Measurements from ENCODE around the gene KRAS.
"Not testable (repeated sequence)": the region's sequence is repeated elsewhere in the genome, so short reads cannot be mapped to it uniquely, and the experiment has no call there.

Gene KRAS

DNA sequence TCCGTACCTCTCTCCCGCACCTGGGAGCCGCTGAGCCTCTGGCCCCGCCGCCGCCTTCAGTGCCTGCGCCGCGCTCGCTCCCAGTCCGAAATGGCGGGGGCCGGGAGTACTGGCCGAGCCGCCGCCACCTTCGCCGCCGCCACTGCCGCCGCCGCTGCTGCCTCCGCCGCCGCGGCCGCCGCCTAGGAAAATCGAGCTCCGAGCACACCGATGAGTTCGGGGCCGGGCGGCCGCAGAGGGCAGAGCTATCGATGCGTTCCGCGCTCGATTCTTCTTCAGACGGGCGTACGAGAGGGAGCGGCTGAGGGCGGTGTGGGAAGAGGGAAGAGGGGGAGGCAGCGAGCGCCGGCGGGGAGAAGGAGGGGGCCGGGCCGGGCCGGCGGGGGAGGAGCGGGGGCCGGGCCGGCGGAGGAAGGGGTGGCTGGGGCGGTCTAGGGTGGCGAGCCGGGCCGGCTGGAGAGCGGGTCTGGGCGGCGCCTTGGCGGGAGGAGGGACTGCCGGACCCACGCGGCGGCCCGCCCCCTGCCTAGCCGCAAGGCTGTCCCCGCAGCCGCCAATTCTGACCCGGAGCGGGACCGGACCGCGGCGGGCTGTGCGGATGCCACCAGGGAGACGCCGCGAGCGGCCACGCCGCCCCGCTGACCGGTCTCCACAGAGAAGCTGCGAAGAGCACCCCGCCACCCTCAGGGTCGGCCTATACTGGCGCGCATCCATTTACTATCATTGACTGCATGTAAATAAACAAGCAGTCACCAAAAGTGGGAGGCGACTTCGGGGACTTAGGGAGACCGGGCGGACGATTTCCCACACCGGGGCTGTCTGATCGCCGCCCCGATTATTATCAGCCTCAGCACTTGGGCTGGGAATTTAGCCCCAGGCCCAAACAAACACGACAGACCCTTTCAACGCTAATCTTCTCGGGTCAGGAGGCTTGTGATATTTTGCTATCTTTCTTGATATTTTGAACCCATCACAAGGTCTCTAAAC lies at the start of gene KRAS:
Gene KRAS, minus strand, starts transcription at position 186 of the 987 bp plus-strand sequence.
- peak within 1 kb of the TSS; percentile 68 for H3K4me3 ChIP-seq (ENCODE audit: low read depth, low read length)
- TF ChIP-seq, protein P1, sequence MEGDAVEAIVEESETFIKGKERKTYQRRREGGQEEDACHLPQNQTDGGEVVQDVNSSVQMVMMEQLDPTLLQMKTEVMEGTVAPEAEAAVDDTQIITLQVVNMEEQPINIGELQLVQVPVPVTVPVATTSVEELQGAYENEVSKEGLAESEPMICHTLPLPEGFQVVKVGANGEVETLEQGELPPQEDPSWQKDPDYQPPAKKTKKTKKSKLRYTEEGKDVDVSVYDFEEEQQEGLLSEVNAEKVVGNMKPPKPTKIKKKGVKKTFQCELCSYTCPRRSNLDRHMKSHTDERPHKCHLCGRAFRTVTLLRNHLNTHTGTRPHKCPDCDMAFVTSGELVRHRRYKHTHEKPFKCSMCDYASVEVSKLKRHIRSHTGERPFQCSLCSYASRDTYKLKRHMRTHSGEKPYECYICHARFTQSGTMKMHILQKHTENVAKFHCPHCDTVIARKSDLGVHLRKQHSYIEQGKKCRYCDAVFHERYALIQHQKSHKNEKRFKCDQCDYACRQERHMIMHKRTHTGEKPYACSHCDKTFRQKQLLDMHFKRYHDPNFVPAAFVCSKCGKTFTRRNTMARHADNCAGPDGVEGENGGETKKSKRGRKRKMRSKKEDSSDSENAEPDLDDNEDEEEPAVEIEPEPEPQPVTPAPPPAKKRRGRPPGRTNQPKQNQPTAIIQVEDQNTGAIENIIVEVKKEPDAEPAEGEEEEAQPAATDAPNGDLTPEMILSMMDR (IDR thresholded peaks at IDR 0.05; ENCODE audit: low read depth, low read length, missing control alignments) = no peak
- peak; percentile 90 for DNase-seq (ENCODE audit: low read depth)

DNA sequence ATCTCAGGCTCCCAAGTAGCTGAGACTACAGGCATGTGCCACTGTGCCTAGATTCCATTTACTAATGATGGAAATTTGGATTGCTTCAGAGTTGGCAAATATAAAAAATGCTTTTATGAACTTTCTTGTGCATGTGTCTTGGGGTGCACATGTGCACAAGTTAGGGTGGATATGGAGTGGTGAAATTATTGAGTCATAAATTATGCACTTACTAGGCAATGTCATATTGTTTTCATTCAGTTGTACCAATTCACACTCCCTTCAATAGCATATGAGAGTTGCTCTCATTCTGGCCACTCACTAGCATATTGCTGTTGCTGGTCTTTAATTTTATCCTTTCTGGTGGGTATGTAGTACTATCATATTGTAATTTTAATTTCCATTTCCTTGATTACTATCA lies 45.7 kb upstream of the KRAS start:
- TF ChIP-seq, protein P1 (IDR thresholded peaks at IDR 0.05; ENCODE audit: low read depth, low read length, missing control alignments) = no peak
- no peak for DNase-seq (ENCODE audit: low read depth)

DNA sequence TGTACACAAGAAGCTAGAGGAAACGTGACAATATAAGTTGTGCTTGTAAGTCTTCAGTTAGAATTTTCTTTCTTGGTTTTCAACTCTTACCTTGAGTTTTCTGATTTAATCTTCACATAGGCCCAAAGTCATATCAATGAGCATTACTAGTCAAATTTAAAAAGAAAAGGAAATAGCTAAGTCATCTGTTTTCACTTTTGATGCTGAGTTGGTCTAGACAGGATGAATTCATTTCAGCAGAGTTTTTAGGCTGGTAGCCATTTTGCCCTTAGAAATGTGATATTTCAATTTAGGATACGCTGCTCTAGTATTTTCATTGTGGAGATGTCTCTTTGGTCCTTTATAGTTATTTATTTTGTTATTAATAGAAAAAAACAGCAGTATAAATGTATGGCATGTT lies 44.6 kb upstream of the KRAS start:
- TF ChIP-seq, protein P1 (IDR thresholded peaks at IDR 0.05; ENCODE audit: low read depth, low read length, missing control alignments) = no peak
- DNase-seq (ENCODE audit: low read depth) = no peak
- H3K4me3 ChIP-seq (ENCODE audit: low read depth, low read length) = no peak overlapping the region

More for the DNA sequence above, 45.7 kb upstream of the KRAS start:
- no peak overlapping the region for H3K4me3 ChIP-seq (ENCODE audit: low read depth, low read length)

DNA sequence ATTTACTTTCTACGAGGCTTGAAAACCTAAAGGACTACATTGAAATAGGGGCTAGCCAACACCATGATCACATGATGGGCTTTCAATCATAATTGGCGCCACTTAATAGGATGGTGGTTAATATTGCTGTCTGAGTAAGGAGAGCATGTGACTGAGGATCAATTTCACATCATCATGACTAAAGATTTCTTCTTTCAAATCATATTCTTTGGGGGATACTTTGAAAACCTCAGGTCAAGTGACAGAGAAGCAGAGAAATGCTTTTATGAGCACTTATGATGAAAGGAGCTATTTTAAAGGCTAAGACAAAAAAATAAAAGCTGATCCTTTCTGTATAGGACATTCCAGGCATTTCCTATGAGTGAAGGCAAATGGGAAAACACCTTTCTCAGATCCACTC lies 42.9 kb upstream of the KRAS start:
- DNase-seq (ENCODE audit: low read depth) = no peak
- TF ChIP-seq, protein P1 (IDR thresholded peaks at IDR 0.05; ENCODE audit: low read depth, low read length, missing control alignments) = no peak
- no peak overlapping the region for H3K4me3 ChIP-seq (ENCODE audit: low read depth, low read length)

DNA sequence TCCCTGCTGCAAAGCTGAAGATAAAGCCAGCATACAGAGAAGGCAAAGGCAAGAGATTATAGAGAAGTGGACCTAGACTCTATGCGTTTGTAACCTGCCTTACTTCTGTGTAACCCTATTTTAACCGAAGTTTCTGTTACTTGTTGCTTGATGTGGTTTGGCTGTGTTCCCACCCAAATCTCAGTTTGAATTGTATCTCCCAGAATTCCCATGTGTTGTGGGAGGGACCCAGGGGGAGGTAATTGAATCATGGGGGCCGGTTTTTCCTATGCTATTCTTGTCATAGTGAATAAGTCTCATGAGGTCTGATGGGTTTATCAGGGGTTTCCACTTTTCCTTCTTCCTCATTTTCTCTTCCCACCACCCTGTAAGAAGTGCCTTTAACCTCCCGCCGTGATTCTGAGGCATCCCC lies 42.1 kb upstream of the KRAS start:
- not testable (repeated sequence) for DNase-seq (ENCODE audit: low read depth)

DNA sequence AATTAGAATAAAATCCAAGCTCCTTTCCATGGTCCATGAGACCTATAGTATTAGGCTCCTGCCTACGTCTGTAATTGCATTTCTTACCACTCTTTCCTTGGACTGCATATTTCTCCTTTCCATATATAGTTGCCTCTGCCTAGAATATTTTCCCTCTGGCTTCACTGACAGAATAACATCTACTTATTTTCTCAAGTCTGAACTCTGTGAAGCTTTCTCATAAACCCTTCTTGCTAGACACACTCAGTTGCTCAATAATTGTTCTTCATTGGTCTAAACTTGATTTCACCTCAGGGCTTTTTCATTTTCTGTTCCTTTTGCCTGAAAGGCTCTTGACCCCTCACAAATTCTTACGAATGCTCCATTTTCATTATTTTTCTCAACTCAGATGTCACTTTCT lies 36.9 kb upstream of the KRAS start:
- TF ChIP-seq, protein P1 (IDR thresholded peaks at IDR 0.05; ENCODE audit: low read depth, low read length, missing control alignments) = no peak
- no peak for DNase-seq (ENCODE audit: low read depth)
- no peak overlapping the region for H3K4me3 ChIP-seq (ENCODE audit: low read depth, low read length)

More for the DNA sequence above, 42.1 kb upstream of the KRAS start:
- H3K4me3 ChIP-seq (ENCODE audit: low read depth, low read length) = not testable (repeated sequence)

DNA sequence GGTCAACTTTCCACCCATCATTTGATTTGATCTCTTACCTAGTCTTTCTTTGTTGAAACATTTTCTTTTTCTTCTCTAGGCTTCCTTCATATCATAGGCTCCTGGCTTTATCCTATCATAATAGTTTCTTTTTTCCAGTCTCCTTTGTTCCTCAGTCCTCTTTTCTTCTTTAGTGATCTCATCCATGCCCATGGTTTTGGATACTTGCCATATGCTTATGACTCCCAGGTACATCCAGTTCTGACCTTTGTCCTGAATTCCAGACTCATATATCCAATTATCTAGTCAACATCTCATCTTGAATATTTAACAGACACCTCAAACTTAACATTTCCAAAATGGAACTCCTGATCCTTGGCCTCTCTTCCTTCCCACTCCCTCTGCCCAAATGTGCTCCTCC lies 36.1 kb upstream of the KRAS start:
- DNase-seq (ENCODE audit: low read depth) = no peak
- TF ChIP-seq, protein P1 (IDR thresholded peaks at IDR 0.05; ENCODE audit: low read depth, low read length, missing control alignments) = no peak
- no peak overlapping the region for H3K4me3 ChIP-seq (ENCODE audit: low read depth, low read length)
